Stimulated activated CD4-positive, alpha-beta T cell treated with anti-CD3 and anti-CD28 coated beads, Interleukin-15, amount 100 ng/mL, for 1 hour (primary cell): ENCODE results near the gene SIRPA.

Source experiments
- DNase-seq, 2 donors: peaks; one replicate each; pipeline ENCODE4 v3.0.0-alpha.2; 2020; ENCODE audit warnings: low read depth in 1 of 2, low spot score in 1 of 2

The SIRPA gene

GRCh38 chr20:1931830-1932229 is 36.6 kb downstream of the SIRPA start:
- DNase-seq = no peak

GRCh38 chr20:1932971-1933370 is 37.8 kb downstream of the SIRPA start:
- no peak for DNase-seq

DNA sequence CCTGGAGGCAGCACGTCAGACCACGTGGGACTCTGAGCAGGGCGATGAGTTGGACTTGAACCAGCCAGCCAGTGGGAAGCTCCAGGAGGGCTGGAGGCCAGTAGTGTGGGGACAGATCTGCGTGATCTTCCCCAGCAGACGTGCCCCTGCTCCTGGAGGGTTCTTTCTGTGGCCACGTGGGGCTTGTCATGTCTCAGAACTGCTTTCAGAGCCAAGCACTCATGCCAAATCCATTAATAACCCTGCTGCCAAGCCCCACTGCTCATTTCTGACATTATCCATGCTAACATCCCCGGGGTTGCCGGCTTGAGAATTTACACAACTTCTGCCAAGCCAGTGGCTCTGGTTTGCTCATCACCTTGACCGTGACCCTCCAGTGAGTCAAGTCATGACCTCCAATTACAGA is 38.3 kb downstream of the SIRPA start:
- no peak for DNase-seq

GRCh38 chr20:1934156-1934555 is 38.9 kb downstream of the SIRPA start:
- DNase-seq = no peak

DNA sequence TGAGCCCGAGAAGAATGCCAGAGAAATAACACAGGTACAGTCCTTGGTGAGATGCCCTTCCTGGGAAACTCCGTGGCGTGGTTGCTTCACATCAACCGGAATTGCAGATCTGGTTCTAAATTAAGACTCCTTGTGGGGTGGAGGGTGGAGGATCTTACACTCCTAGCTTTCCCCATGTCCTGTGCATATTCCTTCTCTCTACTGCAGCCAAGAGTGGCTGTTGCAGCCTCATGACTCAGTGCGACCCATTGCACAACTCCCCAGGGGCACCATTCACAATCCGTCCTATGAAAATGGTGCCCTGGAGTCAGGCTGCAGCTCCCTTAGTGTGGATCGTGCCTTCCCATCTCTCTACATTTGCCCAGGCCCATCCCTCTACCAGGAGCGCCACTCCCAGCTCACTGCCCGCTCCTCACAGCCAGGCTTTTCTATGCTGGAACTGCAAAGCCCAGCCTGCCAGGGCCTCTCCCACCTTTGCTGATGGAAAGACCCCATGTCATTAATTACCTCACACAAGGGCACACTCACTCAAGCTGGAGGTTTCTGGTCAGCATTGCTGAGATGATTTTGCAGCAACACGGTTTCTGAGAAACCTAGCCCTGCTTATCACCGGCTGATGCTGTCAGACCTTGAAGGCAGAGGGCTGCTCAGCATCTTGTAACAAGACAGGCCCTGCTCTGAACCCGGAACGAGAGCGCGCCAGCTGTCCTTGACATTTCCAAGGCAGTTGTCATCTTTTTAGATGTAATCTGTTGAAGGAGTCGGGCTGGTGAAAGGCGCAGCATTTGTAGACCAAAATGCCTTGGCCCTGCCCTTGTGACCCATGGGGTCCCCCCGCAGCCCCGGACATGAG is 39.7 kb downstream of the SIRPA start:
- DNase-seq = no peak

GRCh38 chr20:1935696-1936366 is 40.6 kb downstream of the SIRPA start:
- DNase-seq = no peak

- DNase-seq = no peak
Observed at GRCh38 chr20:1937316-1937976, 42.2 kb downstream of the SIRPA start.

GRCh38 chr20:1938464-1939269 is 43.5 kb downstream of the SIRPA start:
- DNase-seq = no peak

DNA sequence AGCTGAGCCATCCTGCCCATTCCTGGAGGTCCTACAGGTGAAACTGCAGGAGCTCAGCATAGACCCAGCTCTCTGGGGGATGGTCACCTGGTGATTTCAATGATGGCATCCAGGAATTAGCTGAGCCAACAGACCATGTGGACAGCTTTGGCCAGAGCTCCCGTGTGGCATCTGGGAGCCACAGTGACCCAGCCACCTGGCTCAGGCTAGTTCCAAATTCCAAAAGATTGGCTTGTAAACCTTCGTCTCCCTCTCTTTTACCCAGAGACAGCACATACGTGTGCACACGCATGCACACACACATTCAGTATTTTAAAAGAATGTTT is 44.0 kb downstream of the SIRPA start:
- no peak for DNase-seq

DNA sequence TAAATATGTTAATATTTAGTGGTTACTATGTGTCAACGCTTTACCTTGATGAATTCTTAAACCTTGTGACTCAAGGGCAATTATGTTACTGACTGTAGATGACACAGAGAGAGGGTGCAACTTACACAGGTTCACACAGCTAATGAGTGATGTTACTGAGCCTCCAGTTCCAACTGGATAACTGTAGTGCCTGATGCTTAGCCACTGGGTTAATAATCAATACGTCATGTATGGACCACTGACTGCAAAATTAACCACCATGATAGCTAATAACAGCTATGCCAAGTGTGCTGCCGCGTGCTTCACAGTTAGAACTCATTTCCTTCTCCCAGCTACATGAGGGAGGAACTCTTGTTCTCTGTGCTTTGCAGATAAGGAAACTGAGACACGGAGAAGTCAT is 45.4 kb downstream of the SIRPA start:
- DNase-seq = no peak

DNA sequence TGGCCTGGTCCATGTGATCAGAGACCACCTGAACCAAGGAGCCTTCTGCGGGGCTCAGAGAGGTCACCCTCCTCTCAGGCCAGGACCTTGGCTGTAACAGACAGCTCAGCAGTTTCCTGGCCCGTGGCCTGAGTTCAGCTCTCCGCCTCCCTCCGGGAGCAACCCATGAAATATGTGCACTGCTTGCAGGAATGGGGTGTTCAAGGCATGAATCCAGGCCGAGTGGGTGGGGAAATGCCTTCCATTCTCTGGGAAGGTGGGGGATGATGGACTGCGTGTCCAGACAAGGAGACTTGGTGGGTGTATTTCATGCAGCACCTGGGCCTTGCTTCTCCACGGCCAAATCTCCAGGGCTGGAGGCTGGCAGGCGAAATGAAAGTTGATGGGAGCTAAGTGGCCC is 46.0 kb downstream of the SIRPA start:
- DNase-seq = no peak

DNA sequence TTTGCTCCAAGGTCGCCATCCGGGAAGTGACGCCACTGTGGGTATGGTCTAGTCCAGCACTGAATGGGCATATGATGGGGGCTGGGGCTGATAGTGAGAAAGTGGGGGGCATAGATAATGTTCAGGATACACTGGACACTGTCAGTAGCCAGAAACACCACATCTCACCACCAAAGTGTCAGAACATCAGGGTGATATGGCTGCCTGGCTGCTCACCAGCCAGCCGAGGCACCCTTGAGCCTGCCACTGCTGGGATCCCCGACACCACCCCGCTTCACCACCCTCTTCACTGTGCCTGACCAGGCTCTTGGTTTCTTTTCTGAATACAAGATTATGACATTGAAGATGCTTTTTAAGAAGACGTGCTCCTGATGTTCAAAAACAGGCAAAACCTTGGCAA is 46.9 kb downstream of the SIRPA start:
- DNase-seq = no peak

DNA sequence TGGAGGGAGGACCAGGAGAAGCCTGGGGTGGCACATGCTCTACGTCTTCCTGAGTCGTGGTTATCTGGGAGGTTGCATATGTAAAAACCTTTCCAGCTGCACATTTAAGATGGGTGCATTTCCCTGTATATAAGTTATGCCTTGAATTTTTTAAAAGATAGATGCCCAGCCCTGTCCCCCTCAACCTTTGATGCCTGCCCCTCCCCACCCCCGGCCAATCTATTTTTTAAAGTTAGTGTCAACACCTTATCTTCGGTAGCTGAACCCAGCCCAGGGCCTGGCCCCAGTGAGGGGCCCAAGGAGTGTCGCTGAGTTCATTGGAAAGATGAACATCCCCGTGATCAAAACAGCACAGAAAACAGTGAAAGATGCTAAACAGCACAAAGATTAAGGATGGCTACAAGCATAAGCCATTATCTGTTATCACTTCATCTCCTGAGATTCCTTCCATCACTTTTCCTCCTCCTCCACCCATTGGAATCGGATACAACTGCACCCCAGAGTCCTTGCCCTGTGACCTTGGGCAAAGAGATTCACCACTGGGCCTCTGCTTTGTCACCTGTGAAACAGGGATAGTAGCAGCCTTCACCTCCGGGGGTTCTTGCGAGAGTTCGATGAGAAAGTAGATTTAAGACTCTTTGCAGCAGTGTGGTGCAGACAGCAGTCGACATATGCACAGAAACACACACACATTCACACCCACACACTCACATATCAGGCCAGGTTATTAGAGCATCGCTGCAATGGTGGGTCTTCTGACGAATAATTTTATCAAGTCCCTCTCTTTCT is 47.5 kb downstream of the SIRPA start:
- DNase-seq = no peak

GRCh38 chr20:1943275-1944002 is 48.2 kb downstream of the SIRPA start:
- DNase-seq = no peak

- DNase-seq = no peak
Observed at GRCh38 chr20:1944345-1945091, 49.3 kb downstream of the SIRPA start.

DNA sequence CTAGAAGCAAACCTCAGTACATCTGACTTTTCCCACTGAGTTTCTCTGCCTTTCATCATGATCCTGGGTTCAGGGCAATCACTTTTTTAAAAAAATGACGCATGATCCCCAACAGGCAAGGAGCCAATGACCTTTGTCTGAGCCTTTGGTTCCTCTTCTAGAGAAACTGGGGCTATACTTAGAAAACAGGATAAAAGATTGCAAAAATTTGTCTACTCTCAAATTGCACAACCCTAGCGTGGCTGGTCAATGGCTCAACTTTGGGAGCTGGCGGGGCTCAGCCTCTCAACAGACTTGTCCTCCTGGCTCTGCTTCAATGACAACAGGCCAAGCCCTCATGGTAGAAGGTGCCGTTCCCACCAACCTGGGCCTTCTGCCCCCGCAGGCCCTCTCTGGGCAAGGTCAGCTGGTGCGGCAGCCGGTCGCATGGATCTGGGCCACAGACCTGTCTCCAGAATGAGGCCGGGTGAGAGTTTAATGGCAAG is 50.0 kb downstream of the SIRPA start:
- no peak for DNase-seq

- no peak for DNase-seq
Observed at GRCh38 chr20:1945660-1946059, 50.5 kb downstream of the SIRPA start.

DNA sequence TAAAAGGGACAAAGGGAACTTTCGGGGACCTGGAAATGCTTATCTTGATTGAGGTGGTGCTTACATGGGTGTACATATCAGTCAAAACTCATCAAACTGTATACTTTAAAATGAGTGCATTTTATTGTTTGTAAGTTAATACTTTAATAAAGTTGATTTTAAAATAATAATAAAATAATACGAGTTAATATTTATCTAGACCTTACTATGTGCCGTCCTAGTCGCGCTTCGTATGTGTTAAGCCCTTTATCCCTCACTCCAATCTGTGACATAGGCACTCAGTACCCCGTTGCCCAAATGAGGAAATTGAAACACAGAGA is 51.2 kb downstream of the SIRPA start:
- DNase-seq = no peak

DNA sequence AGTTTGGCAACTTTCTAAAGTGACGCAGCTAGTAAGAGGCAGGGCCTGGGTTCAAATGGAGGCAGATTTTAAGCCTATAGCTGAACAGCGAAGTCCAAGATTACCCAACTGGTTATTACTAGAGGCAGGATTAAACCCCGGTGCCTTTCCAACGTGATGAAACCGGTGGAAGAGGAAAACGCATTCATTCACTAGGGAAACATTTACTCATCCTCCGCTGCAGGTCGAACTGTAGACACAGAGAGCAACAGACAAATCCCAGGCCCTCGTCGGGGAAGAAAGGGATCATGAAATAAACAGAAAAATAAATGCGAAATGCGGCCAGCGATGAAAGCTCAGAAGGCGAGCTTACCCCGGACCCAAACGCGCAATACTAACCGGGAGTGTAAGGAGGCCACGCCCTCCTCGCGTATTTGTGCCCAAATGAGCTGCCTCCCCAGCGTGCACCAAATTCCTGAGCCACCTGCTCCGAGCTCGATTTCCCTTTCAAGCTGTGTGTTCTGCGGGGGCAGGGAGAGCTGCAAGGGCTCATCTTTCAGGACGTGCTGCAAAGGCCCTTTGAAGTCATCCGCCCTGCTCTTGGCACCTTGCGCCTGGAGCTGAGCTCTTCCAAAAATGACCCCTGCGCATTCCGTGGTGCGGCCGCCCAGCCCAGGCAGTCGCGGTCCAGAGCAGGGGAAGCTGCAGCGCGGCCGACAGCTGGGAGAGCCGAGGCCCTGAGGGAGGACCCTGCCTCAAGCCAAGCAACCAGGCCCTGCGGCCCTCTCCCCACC is 51.7 kb downstream of the SIRPA start:
- no peak for DNase-seq
